Endothelial cell of umbilical vein (primary cell): ENCODE results near the gene SHISA2.

Experiments used
- CTCF ChIP-seq, 2 donors: IDR thresholded peaks; 1 replicate in 1 of 2; 2 replicates in 1 of 2; pipeline ENCODE4 v1.5.1; 2011; ENCODE audit warnings: low read length in 2 of 2, mild to moderate bottlenecking in 2 of 2, moderate library complexity in 2 of 2, control low read depth in 1 of 2, inconsistent platforms in 1 of 2, low read depth in 1 of 2; ENCODE audit not compliant: insufficient read depth in 1 of 2; ENCODE audit errors: extremely low read depth in 1 of 2
- EZH2 ChIP-seq: IDR thresholded peaks from 2 replicates; pipeline ENCODE4 v1.6.1; 2012; ENCODE audit warnings: borderline replicate concordance, low read depth, mild to moderate bottlenecking, moderate library complexity, low read length, inconsistent platforms; ENCODE audit not compliant: severe bottlenecking
- JUN ChIP-seq: IDR thresholded peaks from 2 replicates; pipeline ENCODE4 v1.6.1; 2011; ENCODE audit warnings: borderline replicate concordance, low read depth; ENCODE audit not compliant: insufficient read length, insufficient read depth
- MAX ChIP-seq: IDR thresholded peaks from 2 replicates; pipeline ENCODE4 v1.6.1; 2011; ENCODE audit not compliant: insufficient read depth, insufficient read length
- POLR2A ChIP-seq: IDR thresholded peaks from 2 replicates; pipeline ENCODE4 v1.6.1; 2012; ENCODE audit warnings: low read depth, mild to moderate bottlenecking, control low read depth, low read length
- POLR2AphosphoS5 ChIP-seq: IDR thresholded peaks from 2 replicates; pipeline ENCODE4 v1.6.1; 2012; ENCODE audit warnings: low read depth, mild to moderate bottlenecking, control low read depth, low read length, moderate library complexity; ENCODE audit not compliant: insufficient read depth

GRCh38 chr13:26021956-26022355, 29.9 kb downstream of the SHISA2 start:
- no peak for TF ChIP-seq CTCF (IDR thresholded peaks at IDR 0.05; ENCODE audit: extremely low read depth in 1 of 2, insufficient read depth in 1 of 2, low read depth in 1 of 2, low read length in 2 of 2)
- no peak for TF ChIP-seq POLR2A
- TF ChIP-seq EZH2: no peak
- no peak for TF ChIP-seq POLR2AphosphoS5
- TF ChIP-seq MAX: no peak
- TF ChIP-seq JUN: no peak
